ENCODE data around the gene MEPE.

GRCh38 chr4:87835743-87836142 is 3.0 kb downstream of the MEPE start:
- TF ChIP-seq CTCF (IDR thresholded peaks at IDR 0.05) (no peak), POLR2A (IDR thresholded peaks at IDR 0.05) (no peak)
